Sigmoid colon (tissue), 7 donors: Measurements from ENCODE around the gene TOR2A. TPM values are rescaled to one million over a fixed set of nuclear protein-coding genes. Genes with fewer than 3 reads are reported as not detected.
A peak's percentile ranks its signal among the peaks of the same experiment; 100 is the strongest.
"Not testable (repeated sequence)": the region's sequence is repeated elsewhere in the genome, so short reads cannot be mapped to it uniquely, and the experiment has no call there.

Source experiments
- DNase-seq: peaks from one replicate; pipeline ENCODE4 v3.0.0-alpha.2; 2019
- H3K27ac ChIP-seq, 4 donors: fragments of 200-600 bp; sonication (generic); one replicate each; pipeline ENCODE4 v1.5.1; 2016 to 2019; ENCODE audit warnings: mild to moderate bottlenecking in 1 of 4
- H3K27me3 ChIP-seq, 3 donors: fragments of 200-600 bp; sonication (generic); one replicate each; pipeline ENCODE4 v1.5.1; 2019; ENCODE audit warnings: mild to moderate bottlenecking in 1 of 3
- H3K36me3 ChIP-seq, 4 donors: fragments of 200-600 bp; sonication (generic); one replicate each; pipeline ENCODE4 v1.5.1; 2016 to 2019
- H3K4me1 ChIP-seq, 4 donors: fragments of 200-600 bp; sonication (generic); one replicate each; pipeline ENCODE4 v1.5.1; 2017 to 2019
- H3K4me3 ChIP-seq, 4 donors: fragments of 200-600 bp; sonication (generic); one replicate each; pipeline ENCODE4 v1.5.1; 2017 to 2019; ENCODE audit warnings: mild to moderate bottlenecking in 2 of 4, moderate library complexity in 1 of 4
- H3K9me3 ChIP-seq, 4 donors: fragments of 200-600 bp in 3 of 4; sonication (generic) in 3 of 4; one replicate each; pipeline versions ENCODE4 v1.5.1 to v1.6.1; 2013 to 2019
- CTCF ChIP-seq, 4 experiments: fragments of 450-650 bp in 3 of 4; fragments of 200-600 bp in 1 of 4; IDR thresholded peaks; one replicate each; pipeline ENCODE4 v1.5.1; 2016 to 2019; ENCODE audit warnings: antibody characterized with exemption in 4 of 4, mild to moderate bottlenecking in 3 of 4, moderate library complexity in 2 of 4
- EP300 ChIP-seq, 4 donors: sonication (generic); formaldehyde crosslinking; IDR thresholded peaks; one replicate each; pipeline ENCODE4 v1.6.1; 2017; ENCODE audit warnings: antibody characterized with exemption in 4 of 4
- POLR2A ChIP-seq, 2 donors: fragments of 450-650 bp; IDR thresholded peaks; one replicate each; pipeline ENCODE4 v1.6.1; 2016; ENCODE audit warnings: antibody characterized with exemption in 2 of 2, mild to moderate bottlenecking in 2 of 2, moderate library complexity in 2 of 2
- POLR2AphosphoS5 ChIP-seq, 4 donors: sonication (generic); formaldehyde crosslinking; IDR thresholded peaks; one replicate each; pipeline ENCODE4 v1.6.1; 2017; ENCODE audit warnings: antibody characterized with exemption in 4 of 4
- WGBS, 2 donors: extraction: QIAGEN DNeasy Blood & Tissue Kit; methylation state at CpG; one replicate each; pipeline ENCODE4 v1.1.7; 2013; 5-methylcytosine and 5-hydroxymethylcytosine counted together
- intact Hi-C: fragments of 100-400 bp; cut with DNase I; formaldehyde crosslinking; loops from one replicate; pipeline ENCODE4 v1.15.1; 2023
- polyA plus RNA-seq, 3 donors: library from polyadenylated mRNA; stranded (reverse); fragments of 200-250 nt; gene quantifications; one replicate each; pipeline ENCODE4 v1.2.3, GENCODE V29; 2013
- total RNA-seq, 4 donors: library from RNA; depleted of rRNA; stranded (reverse); fragments of >200 nt; gene quantifications; one replicate each; pipeline ENCODE4 v1.1.0, GENCODE V29; 2016
- donor health status: healthy with polysubstance abuse.
- donor health status: Bipolar disorder and iron deficiency.
- donor health status: healthy.

TOR2A gene
- total RNA-seq (10 to 100 TPM in 1 of 4 donors, 1 to 10 TPM in 3; 6.1 to 10.4 (median 7.9) TPM), polyA plus RNA-seq (10 to 100 TPM; 12.6 to 26.4 (median 15.7) TPM)

GRCh38 chr9:127734747-127735529 is at the start of gene TOR2A:
TOR2A (minus strand) TSS chr9:127735294; CDS start chr9:127735270, 24 bp downstream.
- Histone ChIP-seq H3K36me3 (peaks cover 0 to 17% (median 4%) of the 10 kb centered on the region in 4 donors), H3K27ac (peak within 1 kb of the TSS; percentile 91 to 98 (median 98)), H3K4me1 (peaks cover 0 to 27% (median 16%) of the 10 kb centered on the region in 4 donors), H3K4me3 (peak within 1 kb of the TSS; percentile 50 to 93 (median 76)), H3K27me3 (no peaks in the 10 kb centered on the region), H3K9me3 (no peaks in the 10 kb centered on the region)
- WGBS, 2 donors, result 0 to 1% methylated on average over 76 of the region's 76 CpGs
- peak; percentile 99 for DNase-seq
- TF ChIP-seq EP300 (IDR thresholded peaks at IDR 0.05) (no peak), CTCF (IDR thresholded peaks at IDR 0.05) (peak; percentile 89 to 99 (median 98)), POLR2AphosphoS5 (IDR thresholded peaks at IDR 0.05) (peak; percentile 76 to 92 (median 88)), POLR2A (IDR thresholded peaks at IDR 0.05) (peak in 1 of 2 donors; percentile 46)
- intact Hi-C loops, result loop anchor here (1.0 to 5.0 kb wide), 6 partner anchors 50 to 233 kb away; partner anchors contain the start of genes ST6GALNAC4 and STXBP1

- peaks cover 11 to 14% (median 12%) of the 10 kb centered on the region in 4 donors for H3K36me3 ChIP-seq
- DNase-seq, result peak; percentile 77
- no peaks in the 10 kb centered on the region for H3K27me3 ChIP-seq
- 46 to 65% methylated on average over 20 of the region's 20 CpGs for WGBS, 2 donors
- H3K4me1 ChIP-seq, result peaks cover 0 to 25% (median 22%) of the 10 kb centered on the region in 4 donors
- no peaks in the 10 kb centered on the region for H3K9me3 ChIP-seq
- H3K4me3 ChIP-seq, result no peak overlapping the region
- intact Hi-C loops, result loop anchor here (2.0 to 5.0 kb wide), 3 partner anchors 19 to 196 kb away; partner anchors contain the start of gene FPGS
- TF ChIP-seq POLR2A (IDR thresholded peaks at IDR 0.05) (no peak), EP300 (IDR thresholded peaks at IDR 0.05) (no peak), POLR2AphosphoS5 (IDR thresholded peaks at IDR 0.05) (no peak), CTCF (IDR thresholded peaks at IDR 0.05) (no peak)
- peak overlapping the region in 3 of 4 donors; percentile 96 to 99 (median 96) for H3K27ac ChIP-seq
These were observed 48.3 kb upstream of the TOR2A start for GRCh38 chr9:127783111-127784008.

GRCh38 chr9:127781806-127782205 is 46.7 kb upstream of the TOR2A start:
- no peak for DNase-seq
- WGBS, 2 donors, result 93 to 95% methylated on average over 4 of the region's 4 CpGs
- peaks cover 0 to 14% (median 10%) of the 10 kb centered on the region in 4 donors for H3K4me1 ChIP-seq
- H3K27ac ChIP-seq, result no peak overlapping the region
- H3K36me3 ChIP-seq, result no peaks in the 10 kb centered on the region
- no peaks in the 10 kb centered on the region for H3K27me3 ChIP-seq
- intact Hi-C loops, result loop anchor here (5.0 kb wide), 1 partner anchor 195 kb away; no protein-coding TSS in a partner anchor
- TF ChIP-seq CTCF (IDR thresholded peaks at IDR 0.05), result no peak
- TF ChIP-seq EP300 (IDR thresholded peaks at IDR 0.05), result no peak
- no peak for TF ChIP-seq POLR2AphosphoS5 (IDR thresholded peaks at IDR 0.05)
- no peak for TF ChIP-seq POLR2A (IDR thresholded peaks at IDR 0.05)
- no peak overlapping the region for H3K4me3 ChIP-seq
- no peaks in the 10 kb centered on the region for H3K9me3 ChIP-seq

- H3K27me3 ChIP-seq, H3K4me3 ChIP-seq, H3K4me1 ChIP-seq, DNase-seq, H3K36me3 ChIP-seq, H3K9me3 ChIP-seq, H3K27ac ChIP-seq: not testable (repeated sequence)
- 44 to 77% methylated on average over 9 of the region's 9 CpGs for WGBS, 2 donors
- intact Hi-C loops, result loop anchor here (5.0 kb wide), 1 partner anchor 194 kb away; no protein-coding TSS in a partner anchor
These were observed 45.8 kb upstream of the TOR2A start for GRCh38 chr9:127780909-127781308.
